HEK293 (cell line): Measurements from ENCODE around the gene AFG1L.
A peak's percentile ranks its signal among the peaks of the same experiment; 100 is the strongest.

Source experiments
- CTCF ChIA-PET: fragments of 350-600 bp; formaldehyde crosslinking; extraction: SDS; loops from one replicate; lab custom pipeline; 2021; ENCODE audit warnings: antibody characterized with exemption; lab: Yijun Ruan, JAX
- POLR2A ChIA-PET: fragments of 300-600 bp; formaldehyde crosslinking; extraction: SDS; loops from one replicate; lab custom pipeline; 2020; ENCODE audit warnings: antibody characterized with exemption, inconsistent platforms; lab: Yijun Ruan, JAX
- H3K27ac ChIP-seq: fragments of 200-500 bp; sonication (Bioruptor generic); 2 replicates; pipeline ENCODE4 v1.5.1; 2014; ENCODE audit warnings: low read depth, low read length, control low read depth, inconsistent platforms; ENCODE audit errors: extremely low read depth
- H3K36me3 ChIP-seq, 2 experiments: fragments of 200-500 bp in 1 of 2; sonication (Bioruptor generic) in 1 of 2; 1 replicate in 1 of 2; 2 replicates in 1 of 2; pipeline ENCODE4 v1.5.1; 2014 to 2017; ENCODE audit warnings: inconsistent platforms in 2 of 2, low read length in 2 of 2; ENCODE audit not compliant: control insufficient read depth in 2 of 2, insufficient read depth in 1 of 2
- H3K4me1 ChIP-seq: fragments of 200-500 bp; sonication (Bioruptor generic); 2 replicates; pipeline ENCODE4 v1.5.1; 2014; ENCODE audit warnings: mild to moderate bottlenecking, low read length, inconsistent platforms; ENCODE audit not compliant: control insufficient read depth, insufficient read depth
- H3K4me3 ChIP-seq: 2 replicates; pipeline ENCODE4 v1.5.1; 2011; ENCODE audit warnings: low read depth, mild to moderate bottlenecking, control low read depth, low read length, moderate library complexity
- H3K9me3 ChIP-seq: fragments of 200-500 bp; sonication (Bioruptor generic); 2 replicates; pipeline ENCODE4 v1.5.1; 2014; ENCODE audit warnings: low read depth, low read length, inconsistent platforms; ENCODE audit not compliant: control insufficient read depth, insufficient read depth
- SP3 ChIP-seq: fragments of 450-650 bp; formaldehyde crosslinking; IDR thresholded peaks from 2 replicates; pipeline ENCODE4 v1.5.1; 2016; ENCODE audit warnings: missing biosample characterization, missing genetic modification characterization
- SP7 ChIP-seq: fragments of 450-650 bp; formaldehyde crosslinking; IDR thresholded peaks from 2 replicates; pipeline ENCODE4 v1.5.1; 2016; ENCODE audit warnings: missing biosample characterization, missing genetic modification characterization
- ZBTB1 ChIP-seq: fragments of 450-650 bp; formaldehyde crosslinking; IDR thresholded peaks from 2 replicates; pipeline ENCODE4 v1.5.1; 2016; ENCODE audit warnings: missing biosample characterization, missing genetic modification characterization
- ZFP41 ChIP-seq: fragments of 450-650 bp; formaldehyde crosslinking; IDR thresholded peaks from 2 replicates; pipeline ENCODE4 v1.5.1; 2016; ENCODE audit warnings: missing biosample characterization, missing genetic modification characterization, borderline replicate concordance
- ZIC2 ChIP-seq: fragments of 450-650 bp; formaldehyde crosslinking; IDR thresholded peaks from 2 replicates; pipeline ENCODE4 v1.5.1; 2016; ENCODE audit warnings: missing biosample characterization, missing genetic modification characterization
- ZNF202 ChIP-seq: fragments of 450-650 bp; formaldehyde crosslinking; IDR thresholded peaks from 2 replicates; pipeline ENCODE4 v1.5.1; 2016; ENCODE audit warnings: missing biosample characterization, missing genetic modification characterization, borderline replicate concordance
- ZNF24 ChIP-seq: fragments of 450-650 bp; formaldehyde crosslinking; IDR thresholded peaks from 2 replicates; pipeline ENCODE4 v1.5.1; 2016; ENCODE audit warnings: missing biosample characterization, missing genetic modification characterization
- ZNF324 ChIP-seq: fragments of 450-650 bp; formaldehyde crosslinking; IDR thresholded peaks from 2 replicates; pipeline ENCODE4 v1.5.1; 2016; ENCODE audit warnings: missing biosample characterization, missing genetic modification characterization
- ZNF366 ChIP-seq: fragments of 450-650 bp; formaldehyde crosslinking; conservative IDR thresholded peaks from 2 replicates; pipeline ENCODE4 v1.5.1; 2016; ENCODE audit warnings: missing biosample characterization, missing genetic modification characterization
- ZNF391 ChIP-seq: fragments of 450-650 bp; formaldehyde crosslinking; IDR thresholded peaks from 2 replicates; pipeline ENCODE4 v1.5.1; 2016; ENCODE audit warnings: low read depth, missing biosample characterization, missing genetic modification characterization, borderline replicate concordance
- ZNF404 ChIP-seq: fragments of 450-650 bp; formaldehyde crosslinking; IDR thresholded peaks from 2 replicates; pipeline ENCODE4 v1.5.1; 2017; ENCODE audit warnings: missing biosample characterization, missing genetic modification characterization
- ZNF670 ChIP-seq: fragments of 450-650 bp; formaldehyde crosslinking; IDR thresholded peaks from 2 replicates; pipeline ENCODE4 v1.5.1; 2016; ENCODE audit warnings: missing biosample characterization, missing genetic modification characterization, low read depth
- ZNF777 ChIP-seq: fragments of 450-650 bp; formaldehyde crosslinking; IDR thresholded peaks from 2 replicates; pipeline ENCODE4 v1.5.1; 2017; ENCODE audit warnings: missing biosample characterization, missing genetic modification characterization, borderline replicate concordance
- ZSCAN16 ChIP-seq: fragments of 450-650 bp; formaldehyde crosslinking; IDR thresholded peaks from 2 replicates; pipeline ENCODE4 v1.5.1; 2016; ENCODE audit warnings: missing biosample characterization, missing genetic modification characterization
- ZXDB ChIP-seq: fragments of 450-650 bp; formaldehyde crosslinking; IDR thresholded peaks from 2 replicates; pipeline ENCODE4 v1.5.1; 2016; ENCODE audit warnings: missing biosample characterization, missing genetic modification characterization
- TF ChIP-seq, protein P1 (sequence below): fragments of 450-650 bp; formaldehyde crosslinking; IDR thresholded peaks from 2 replicates; pipeline ENCODE4 v1.5.1; 2016; ENCODE audit warnings: missing biosample characterization, missing genetic modification characterization
- TF ChIP-seq, protein P2 (sequence below): fragments of 450-650 bp; formaldehyde crosslinking; IDR thresholded peaks from 2 replicates; pipeline ENCODE4 v1.5.1; 2017; ENCODE audit warnings: missing biosample characterization, missing genetic modification characterization
- TF ChIP-seq, protein P3 (sequence below): fragments of 450-650 bp; formaldehyde crosslinking; IDR thresholded peaks from 2 replicates; pipeline ENCODE4 v1.5.1; 2016; ENCODE audit warnings: missing biosample characterization, missing genetic modification characterization

Gene AFG1L

DNA sequence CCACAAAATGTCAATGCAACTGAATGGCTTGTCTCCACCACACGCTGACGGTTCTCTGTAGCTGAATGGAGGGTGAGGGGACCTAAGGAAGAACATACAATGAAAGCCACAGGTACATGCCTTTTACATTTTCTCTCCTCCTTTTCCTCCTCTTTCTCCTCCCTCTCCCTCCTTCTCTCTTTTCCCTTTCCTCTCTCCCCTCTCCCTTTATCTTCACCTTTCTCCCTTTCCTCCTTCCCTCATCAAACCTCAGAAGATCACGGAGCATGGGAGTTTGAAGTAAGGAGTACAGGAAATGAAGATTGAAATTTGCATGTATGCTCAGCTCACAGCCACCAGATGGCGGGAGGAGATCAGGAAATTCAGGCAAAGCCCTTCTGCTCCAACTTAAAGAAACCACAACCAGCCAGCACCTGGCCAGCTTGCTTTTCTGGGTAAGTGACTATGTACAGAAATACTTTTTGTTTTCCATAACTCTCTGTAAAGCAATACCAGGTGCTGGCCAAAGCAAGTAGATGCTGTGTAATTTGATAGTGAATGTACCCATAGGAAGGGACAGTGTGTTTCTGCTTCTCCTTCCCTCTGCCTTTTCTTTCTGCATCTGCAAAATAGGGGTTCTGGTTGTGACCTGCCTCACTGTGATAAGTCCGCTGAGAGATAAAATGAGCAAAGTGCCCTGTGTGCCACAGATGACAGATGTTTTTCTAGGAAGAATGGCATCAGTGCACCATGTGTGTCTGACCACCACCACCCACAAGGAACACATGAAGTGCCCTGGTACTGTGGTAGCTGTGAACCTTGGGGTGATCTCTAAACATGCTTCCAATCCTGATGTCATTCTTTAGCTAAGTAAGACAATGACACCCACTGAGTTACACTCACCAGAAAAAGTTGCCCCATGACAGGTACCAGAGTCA lies 247.2 kb downstream of the AFG1L start (continued):
- no peak for TF ChIP-seq ZSCAN16
- TF ChIP-seq ZNF366, result peak; percentile 90
- TF ChIP-seq, protein P1, sequence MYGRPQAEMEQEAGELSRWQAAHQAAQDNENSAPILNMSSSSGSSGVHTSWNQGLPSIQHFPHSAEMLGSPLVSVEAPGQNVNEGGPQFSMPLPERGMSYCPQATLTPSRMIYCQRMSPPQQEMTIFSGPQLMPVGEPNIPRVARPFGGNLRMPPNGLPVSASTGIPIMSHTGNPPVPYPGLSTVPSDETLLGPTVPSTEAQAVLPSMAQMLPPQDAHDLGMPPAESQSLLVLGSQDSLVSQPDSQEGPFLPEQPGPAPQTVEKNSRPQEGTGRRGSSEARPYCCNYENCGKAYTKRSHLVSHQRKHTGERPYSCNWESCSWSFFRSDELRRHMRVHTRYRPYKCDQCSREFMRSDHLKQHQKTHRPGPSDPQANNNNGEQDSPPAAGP (tag by site-specific recombination), result no peak
- TF ChIP-seq ZNF391, result peak; percentile 57; the same call in 1 of the 2 replicates
- no peak for TF ChIP-seq ZNF202 (tag by site-specific recombination)
- no peak for TF ChIP-seq ZBTB1 (tag by site-specific recombination)

DNA sequence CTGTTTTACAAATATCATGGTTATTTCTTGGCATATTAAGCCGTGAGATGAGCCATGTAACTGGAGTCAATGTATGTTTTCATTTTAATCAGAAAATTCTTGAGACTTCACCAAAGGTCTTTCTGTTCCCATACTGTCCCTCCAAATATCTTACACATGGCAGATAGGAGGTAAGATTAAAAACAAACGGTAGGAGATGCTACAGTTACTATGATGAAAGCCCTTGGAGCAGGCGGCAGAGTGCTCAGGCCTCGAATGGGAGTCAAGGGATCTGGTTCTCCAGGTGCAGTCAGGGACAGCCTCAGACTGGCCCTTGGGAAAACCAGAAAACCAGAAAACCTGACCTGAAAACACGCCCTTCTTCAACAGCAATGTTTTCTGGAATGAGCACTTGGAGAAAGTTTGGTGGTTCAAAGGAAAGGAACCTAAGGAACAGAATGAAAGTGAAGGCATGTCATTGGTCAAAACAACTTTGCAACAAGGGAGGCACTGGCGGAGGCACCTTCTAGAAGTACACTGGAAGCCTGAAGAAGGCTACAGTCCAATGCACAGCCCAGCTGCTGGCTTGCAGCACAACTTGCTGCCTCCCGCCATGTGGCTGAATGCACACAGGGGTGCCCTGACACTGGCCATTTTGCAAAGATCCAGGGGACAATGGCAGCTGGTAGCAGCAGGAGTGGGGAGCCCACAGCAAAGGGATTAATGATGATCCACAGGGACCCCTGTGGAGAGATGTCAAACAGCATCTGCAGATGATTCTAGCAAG lies 248.5 kb downstream of the AFG1L start:
- peak; percentile 48 for TF ChIP-seq ZIC2 (tag by site-specific recombination)
- TF ChIP-seq ZNF324 (tag by site-specific recombination), result no peak
- TF ChIP-seq, all 188 proteins: peak for 1
- H3K27ac ChIP-seq, result no peak overlapping the region
- no peaks in the 10 kb centered on the region for H3K4me1 ChIP-seq
- ChIA-PET CTCF (interaction anchor here (0.6 to 8.6 kb wide), 18 partner anchors 10 to 644 kb away, joined by 3 to 156 read pairs (median 10); partner anchors contain the start of gene ARMC2), POLR2A (interaction anchor here (1.6 to 1.9 kb wide), 3 partner anchors 15 to 350 kb away, joined by 5 to 7 read pairs (median 6); partner anchors contain the start of gene ARMC2)
- H3K9me3 ChIP-seq, result no peaks in the 10 kb centered on the region
- no peaks in the 10 kb centered on the region for H3K36me3 ChIP-seq
- H3K4me3 ChIP-seq, result no peak overlapping the region

DNA sequence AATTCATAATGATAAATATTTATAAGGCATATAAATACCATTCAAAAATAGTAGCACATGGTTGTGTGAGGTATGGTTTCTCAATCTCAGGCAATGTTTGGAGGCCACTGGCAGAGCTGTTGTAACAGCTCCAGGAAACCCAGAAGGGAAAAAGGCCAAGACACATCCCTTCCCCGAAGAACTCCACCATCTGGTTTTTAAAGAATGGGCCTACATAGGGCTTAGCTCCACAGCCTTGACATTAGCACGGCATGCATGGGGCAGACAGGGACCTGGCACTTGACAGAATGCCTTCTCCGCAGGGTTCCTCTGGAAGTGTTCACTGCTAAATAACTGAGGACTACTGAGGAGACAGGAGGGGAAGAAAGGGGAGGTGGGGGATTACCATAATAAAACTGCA lies 249.8 kb downstream of the AFG1L start:
- POLR2A ChIA-PET, result interaction anchor here (0.6 kb wide), 1 partner anchor 537 kb away, joined by 3 read pairs; no protein-coding TSS in a partner anchor
- H3K36me3 ChIP-seq, result no peaks in the 10 kb centered on the region

More for the DNA sequence above, 249.8 kb downstream of the AFG1L start:
- no peak for TF ChIP-seq ZNF404 (tag by site-specific recombination)
- TF ChIP-seq ZNF670 (tag by site-specific recombination), result no peak
- TF ChIP-seq ZSCAN16, result no peak
- no peak for TF ChIP-seq ZXDB (tag by site-specific recombination)
- no peak for TF ChIP-seq SP7 (tag by site-specific recombination)
- TF ChIP-seq SP3 (tag by site-specific recombination), result no peak
- no peak for TF ChIP-seq ZFP41 (tag by site-specific recombination)
- TF ChIP-seq, protein P2, sequence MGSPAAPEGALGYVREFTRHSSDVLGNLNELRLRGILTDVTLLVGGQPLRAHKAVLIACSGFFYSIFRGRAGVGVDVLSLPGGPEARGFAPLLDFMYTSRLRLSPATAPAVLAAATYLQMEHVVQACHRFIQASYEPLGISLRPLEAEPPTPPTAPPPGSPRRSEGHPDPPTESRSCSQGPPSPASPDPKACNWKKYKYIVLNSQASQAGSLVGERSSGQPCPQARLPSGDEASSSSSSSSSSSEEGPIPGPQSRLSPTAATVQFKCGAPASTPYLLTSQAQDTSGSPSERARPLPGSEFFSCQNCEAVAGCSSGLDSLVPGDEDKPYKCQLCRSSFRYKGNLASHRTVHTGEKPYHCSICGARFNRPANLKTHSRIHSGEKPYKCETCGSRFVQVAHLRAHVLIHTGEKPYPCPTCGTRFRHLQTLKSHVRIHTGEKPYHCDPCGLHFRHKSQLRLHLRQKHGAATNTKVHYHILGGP (tag by site-specific recombination), result no peak
- TF ChIP-seq ZNF777 (tag by site-specific recombination), result no peak
- TF ChIP-seq, protein P3, sequence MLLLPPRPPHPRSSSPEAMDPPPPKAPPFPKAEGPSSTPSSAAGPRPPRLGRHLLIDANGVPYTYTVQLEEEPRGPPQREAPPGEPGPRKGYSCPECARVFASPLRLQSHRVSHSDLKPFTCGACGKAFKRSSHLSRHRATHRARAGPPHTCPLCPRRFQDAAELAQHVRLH, result no peak
- no peak for TF ChIP-seq ZNF24 (tag by site-specific recombination)
- H3K4me1 ChIP-seq, result no peaks in the 10 kb centered on the region
- no peak overlapping the region for H3K4me3 ChIP-seq
- CTCF ChIA-PET, result interaction anchor here (0.6 to 8.6 kb wide), 7 partner anchors 8 to 1482 kb away, joined by 3 to 156 read pairs (median 73); no protein-coding TSS in a partner anchor
- H3K9me3 ChIP-seq, result no peaks in the 10 kb centered on the region
- no peak overlapping the region for H3K27ac ChIP-seq
